IMR-90 (cell line): ENCODE measurements around the gene TINCR. TPM values are rescaled to one million over a fixed set of nuclear protein-coding genes. Genes with fewer than 3 reads are reported as not detected.

Experiments
- ATAC-seq: fragments of 200-7000 bp; cut with Tn5 transposase; 2 replicates; pipeline ENCODE4 v1.9.1; 2020; ENCODE audit warnings: low read depth, mild to moderate bottlenecking, moderate library complexity
- BruUV-seq: library from RNA; stranded (reverse); fragments of 400-500 nt; replicated peaks from 2 replicates; lab custom pipeline; 2021; lab: Mats Ljungman, UMichigan
- CTCF ChIA-PET: fragments of 300-600 bp; formaldehyde crosslinking; extraction: SDS; loops from one replicate; lab custom pipeline; 2021; ENCODE audit warnings: antibody characterized with exemption; lab: Yijun Ruan, JAX
- POLR2A ChIA-PET: fragments of 300-600 bp; sonication (Branson Sonifier 250); formaldehyde crosslinking; loops from one replicate; lab custom pipeline; 2022; ENCODE audit warnings: antibody characterized with exemption; ENCODE audit not compliant: unreplicated experiment; lab: Charles Lee
- DNase-seq: peaks from one replicate; pipeline ENCODE4 v3.0.0; 2013
- H2AFZ ChIP-seq: replicated peaks from 2 replicates; pipeline ENCODE3; 2013; ENCODE audit warnings: low read length, mild to moderate bottlenecking; ENCODE audit not compliant: poor library complexity
- H2AK5ac ChIP-seq: 2 replicates; pipeline ENCODE4 v1.6.1; 2013; ENCODE audit warnings: low read depth, low read length, inconsistent platforms
- H2AK9ac ChIP-seq: replicated peaks from 2 replicates; pipeline ENCODE3; 2013; ENCODE audit warnings: mild to moderate bottlenecking, low read depth, low read length, moderate library complexity; ENCODE audit not compliant: poor library complexity
- H2BK120ac ChIP-seq: 2 replicates; pipeline ENCODE4 v1.6.1; 2013; ENCODE audit warnings: low read depth, low read length, inconsistent platforms
- H2BK15ac ChIP-seq: 3 replicates; pipeline ENCODE4 v1.6.1; 2013; ENCODE audit warnings: low read depth, low read length, inconsistent platforms
- H2BK20ac ChIP-seq: 2 replicates; pipeline ENCODE4 v1.6.1; 2013; ENCODE audit warnings: low read depth, mild to moderate bottlenecking, inconsistent platforms, low read length, moderate library complexity
- H2BK5ac ChIP-seq: 2 replicates; pipeline ENCODE4 v1.6.1; 2013; ENCODE audit warnings: mild to moderate bottlenecking, low read depth, low read length, inconsistent platforms; ENCODE audit not compliant: poor library complexity, severe bottlenecking
- H3K14ac ChIP-seq: replicated peaks from 2 replicates; pipeline ENCODE4 v1.6.1; 2013; ENCODE audit warnings: low read depth, low read length, inconsistent platforms
- H3K18ac ChIP-seq: 2 replicates; pipeline ENCODE4 v1.6.1; 2013; ENCODE audit warnings: low read depth, low read length, control low read depth
- H3K23ac ChIP-seq: 2 replicates; pipeline ENCODE4 v1.6.1; 2013; ENCODE audit warnings: low read depth, low read length, inconsistent platforms
- H3K27ac ChIP-seq: 2 replicates; pipeline ENCODE4 v1.5.1; 2013; ENCODE audit warnings: mild to moderate bottlenecking, control low read depth, low read length; ENCODE audit not compliant: insufficient read depth
- H3K27me3 ChIP-seq: 2 replicates; pipeline ENCODE4 v1.6.1; 2013; ENCODE audit warnings: low read length; ENCODE audit not compliant: control insufficient read depth, insufficient read depth
- H3K36me3 ChIP-seq: 2 replicates; pipeline ENCODE4 v1.6.1; 2013; ENCODE audit warnings: low read length, mixed read lengths; ENCODE audit not compliant: control insufficient read depth, insufficient read depth
- H3K4ac ChIP-seq: 2 replicates; pipeline ENCODE4 v1.6.1; 2013; ENCODE audit warnings: low read depth, low read length, inconsistent platforms
- H3K4me1 ChIP-seq: 2 replicates; pipeline ENCODE4 v1.6.1; 2013; ENCODE audit warnings: low read length, mixed read lengths; ENCODE audit not compliant: control insufficient read depth, insufficient read depth
- H3K4me2 ChIP-seq: 2 replicates; pipeline ENCODE4 v1.6.1; 2013; ENCODE audit warnings: low read depth, mild to moderate bottlenecking, control low read depth, low read length, moderate library complexity
- H3K4me3 ChIP-seq: 2 replicates; pipeline ENCODE4 v1.5.1; 2013; ENCODE audit warnings: low read depth, mild to moderate bottlenecking, control low read depth, low read length, moderate library complexity; ENCODE audit not compliant: insufficient read depth
- H3K56ac ChIP-seq: 2 replicates; pipeline ENCODE4 v1.6.1; 2013; ENCODE audit warnings: low read length, inconsistent platforms; ENCODE audit not compliant: insufficient read depth; ENCODE audit errors: extremely low read depth
- H3K79me1 ChIP-seq, 2 experiments: 2 replicates each; pipeline ENCODE4 v1.6.1; 2013; ENCODE audit warnings: low read length in 2 of 2, inconsistent platforms in 1 of 2, low read depth in 1 of 2
- H3K9ac ChIP-seq: 2 replicates; pipeline ENCODE4 v1.6.1; 2013; ENCODE audit warnings: low read depth, low read length, control low read depth
- H3K9me1 ChIP-seq: 2 replicates; pipeline ENCODE4 v1.6.1; 2013; ENCODE audit warnings: low read length, inconsistent platforms; ENCODE audit not compliant: insufficient read depth
- H3K9me3 ChIP-seq: 2 replicates; pipeline ENCODE4 v1.6.1; 2013; ENCODE audit warnings: low read length; ENCODE audit not compliant: control insufficient read depth, insufficient read depth
- H4K20me1 ChIP-seq: 2 replicates; pipeline ENCODE4 v1.6.1; 2013; ENCODE audit warnings: low read length, inconsistent platforms; ENCODE audit not compliant: insufficient read depth
- H4K5ac ChIP-seq: 2 replicates; pipeline ENCODE4 v1.6.1; 2013; ENCODE audit warnings: mild to moderate bottlenecking, low read depth, low read length, control low read depth
- H4K8ac ChIP-seq, 2 experiments: 2 replicates each; pipeline ENCODE4 v1.6.1; 2013; ENCODE audit warnings: low read depth in 2 of 2, low read length in 2 of 2, control low read depth in 1 of 2, inconsistent platforms in 1 of 2
- H4K91ac ChIP-seq: 2 replicates; pipeline ENCODE4 v1.6.1; 2013; ENCODE audit warnings: low read depth, low read length, inconsistent platforms; ENCODE audit not compliant: insufficient read depth
- POLR2A ChIP-seq: IDR thresholded peaks from 2 replicates; pipeline ENCODE4 v1.6.1; 2012; ENCODE audit warnings: mild to moderate bottlenecking, low read depth, low read length
- RAD21 ChIP-seq: IDR thresholded peaks from 2 replicates; pipeline ENCODE4 v1.6.1; 2012; ENCODE audit warnings: low read length, improper control_type of control experiment
- WGBS, 2 experiments: methylation state at CpG; one replicate each; pipeline versions ENCODE4 v1.1.5 to v1.1.7; 2013; ENCODE audit warnings: missing lambda C conversion rate in 2 of 2; ENCODE audit not compliant: insufficient read length in 1 of 2; ENCODE audit errors: extremely low coverage in 2 of 2; 5-methylcytosine and 5-hydroxymethylcytosine counted together
- dilution Hi-C: fragments of 300-500 bp; cut with HindIII; formaldehyde crosslinking; loops from one replicate; pipeline ENCODE4 v1.14.3; 2018; ENCODE audit warnings: low sequenced_read_pairs; ENCODE audit not compliant: unreplicated experiment
- in situ Hi-C: fragments of 300-500 bp; cut with MboI; formaldehyde crosslinking; loops from 3 replicates; pipeline ENCODE4 v1.14.3; 2019; ENCODE audit warnings: low sequenced_read_pairs, inconsistent platforms, mixed read lengths
- intact Hi-C: fragments of 100-400 bp; cut with micrococcal nuclease; formaldehyde crosslinking; loops from 2 replicates; pipeline ENCODE4 v1.10.0; 2022
- polyA plus RNA-seq, 3 experiments: library from polyadenylated mRNA; depleted of rRNA; stranded (reverse); fragments of >200 nt; gene quantifications; 2 replicates each; pipeline ENCODE4 v1.2.3, GENCODE V29; 2012; ENCODE audit warnings: low replicate concordance in 1 of 3
- total RNA-seq: library from RNA; depleted of rRNA; stranded (reverse); fragments of >200 nt; gene quantifications from 2 replicates; pipeline ENCODE4 v1.2.3, GENCODE V29; 2012

The TINCR gene
- total and polyA plus RNA-seq, 2 of the 4 experiments (the other 2 are of a cell fraction), result 0.05 TPM; not detected in 1

DNA sequence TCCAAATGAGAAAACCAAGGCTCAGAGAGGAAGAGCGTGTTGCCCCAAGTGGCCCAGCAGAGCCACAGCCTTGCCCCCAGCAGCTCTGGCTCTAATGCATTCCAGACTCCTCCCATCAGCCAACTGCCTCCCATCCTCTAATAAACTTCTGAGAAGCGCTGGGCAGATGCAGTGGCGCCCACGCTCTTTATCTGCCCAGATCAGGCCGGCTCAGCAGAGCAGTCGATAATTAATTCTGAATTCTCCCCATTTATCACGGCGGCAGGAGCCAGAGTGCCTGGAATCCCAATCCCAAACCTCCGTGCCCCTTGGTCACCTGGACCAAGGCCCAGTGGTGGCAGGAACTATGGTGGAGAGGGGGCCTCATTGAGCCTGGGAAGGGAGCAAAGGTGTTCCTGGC is 13.9 kb downstream of the TINCR start:
- in situ Hi-C loops (no loop called here), intact Hi-C loops (no loop called here), dilution Hi-C loops (no loop called here)
- no peak overlapping the region for H2AK9ac ChIP-seq
- ATAC-seq (no peak), DNase-seq (no peak)
- H3K18ac ChIP-seq, result no peak overlapping the region
- no peak overlapping the region for H2BK15ac ChIP-seq
- peaks cover 29% of the 10 kb centered on the region for H3K27me3 ChIP-seq
- BruUV-seq, result no TSS peak
- TF ChIP-seq POLR2A (no peak), RAD21 (no peak)
- no peak overlapping the region for H2AFZ ChIP-seq
- H3K79me1 ChIP-seq, result no peaks in the 10 kb centered on the region
- H2BK20ac ChIP-seq, result no peak overlapping the region
- H3K27ac ChIP-seq, result no peak overlapping the region
- no peak overlapping the region for H4K91ac ChIP-seq
- no peaks in the 10 kb centered on the region for H3K9me3 ChIP-seq
- no peaks in the 10 kb centered on the region for H3K9me1 ChIP-seq
- no peak overlapping the region for H3K56ac ChIP-seq
- no peaks in the 10 kb centered on the region; the same call in 1 of the 2 replicates for H3K4me1 ChIP-seq
- H4K5ac ChIP-seq, result no peak overlapping the region
- H3K23ac ChIP-seq, result no peak overlapping the region
- ChIA-PET POLR2A (no interaction called here), CTCF (no interaction called here)
- no peaks in the 10 kb centered on the region for H3K36me3 ChIP-seq
- no peaks in the 10 kb centered on the region for H4K20me1 ChIP-seq
- no peak overlapping the region for H3K9ac ChIP-seq
- no peak overlapping the region for H3K4ac ChIP-seq
- WGBS, 2 experiments, result no CpG with 5 or more reads among the region's 9 CpGs
- no peak overlapping the region for H2BK5ac ChIP-seq
- H2AK5ac ChIP-seq, result no peak overlapping the region
- no peak overlapping the region for H3K14ac ChIP-seq
- no peak overlapping the region for H2BK120ac ChIP-seq
- no peak overlapping the region for H4K8ac ChIP-seq
- H3K4me3 ChIP-seq, result no peak overlapping the region
- H3K4me2 ChIP-seq, result no peak overlapping the region
